Nephron progenitor cell (in vitro differentiated cells): ENCODE results near the gene SMC1B.
"Not testable (repeated sequence)": the region's sequence is repeated elsewhere in the genome, so short reads cannot be mapped to it uniquely, and the experiment has no call there.

Source experiments
- DNase-seq: peaks from one replicate; pipeline ENCODE4 v3.0.0; 2021
- H3K27ac Mint-ChIP-seq: 2 replicates; pipeline ENCODE4 v1.8.0; 2021; ENCODE audit warnings: mild to moderate bottlenecking, moderate library complexity, mixed read lengths
- H3K27me3 Mint-ChIP-seq: 2 replicates; pipeline ENCODE4 v1.8.0; 2021; ENCODE audit warnings: mild to moderate bottlenecking, low read depth, mixed read lengths; ENCODE audit not compliant: poor library complexity
- H3K36me3 Mint-ChIP-seq: 2 replicates; pipeline ENCODE4 v1.8.0; 2021; ENCODE audit warnings: low read depth, mixed read lengths
- H3K4me1 Mint-ChIP-seq: 2 replicates; pipeline ENCODE4 v1.8.0; 2021; ENCODE audit warnings: mixed read lengths
- H3K4me3 Mint-ChIP-seq: 2 replicates; pipeline ENCODE4 v1.8.0; 2021; ENCODE audit warnings: mild to moderate bottlenecking, moderate library complexity, mixed read lengths
- H3K9me3 Mint-ChIP-seq: 2 replicates; pipeline ENCODE4 v1.8.0; 2021; ENCODE audit warnings: mild to moderate bottlenecking, moderate library complexity, mixed read lengths
- CTCF ChIP-seq: fragments of 200-600 bp; sonication (generic); IDR thresholded peaks from 2 replicates; pipeline ENCODE4 v1.5.0; 2021; ENCODE audit warnings: antibody characterized with exemption

SMC1B gene

DNA sequence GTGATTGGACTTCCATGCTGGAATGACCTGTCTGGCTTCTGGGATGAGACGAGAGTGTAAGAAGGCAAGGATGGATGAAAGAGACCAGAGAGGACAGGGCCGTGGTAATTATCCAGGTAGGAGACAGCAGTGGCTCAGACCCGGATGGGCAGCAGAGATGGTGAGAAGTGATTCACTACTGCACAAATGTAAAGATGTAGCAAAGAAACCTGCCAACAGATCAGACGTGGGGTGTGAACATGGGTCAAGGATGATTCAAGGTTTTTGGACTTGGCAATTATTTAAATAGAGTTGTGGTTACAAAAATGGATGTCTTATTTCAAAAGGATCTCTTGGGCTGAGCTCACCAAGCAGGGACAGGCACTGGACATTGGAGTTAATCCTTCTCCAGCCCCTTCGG lies 32.8 kb upstream of the SMC1B start:
- DNase-seq = no peak
- Mint-ChIP-seq H3K27ac (no peak overlapping the region), H3K9me3 (no peaks in the 10 kb centered on the region), H3K4me3 (no peak overlapping the region), H3K4me1 (peaks cover 29% of the 10 kb centered on the region), H3K27me3 (peaks cover 22% of the 10 kb centered on the region), H3K36me3 (no peaks in the 10 kb centered on the region)
- TF ChIP-seq CTCF = no peak

DNA sequence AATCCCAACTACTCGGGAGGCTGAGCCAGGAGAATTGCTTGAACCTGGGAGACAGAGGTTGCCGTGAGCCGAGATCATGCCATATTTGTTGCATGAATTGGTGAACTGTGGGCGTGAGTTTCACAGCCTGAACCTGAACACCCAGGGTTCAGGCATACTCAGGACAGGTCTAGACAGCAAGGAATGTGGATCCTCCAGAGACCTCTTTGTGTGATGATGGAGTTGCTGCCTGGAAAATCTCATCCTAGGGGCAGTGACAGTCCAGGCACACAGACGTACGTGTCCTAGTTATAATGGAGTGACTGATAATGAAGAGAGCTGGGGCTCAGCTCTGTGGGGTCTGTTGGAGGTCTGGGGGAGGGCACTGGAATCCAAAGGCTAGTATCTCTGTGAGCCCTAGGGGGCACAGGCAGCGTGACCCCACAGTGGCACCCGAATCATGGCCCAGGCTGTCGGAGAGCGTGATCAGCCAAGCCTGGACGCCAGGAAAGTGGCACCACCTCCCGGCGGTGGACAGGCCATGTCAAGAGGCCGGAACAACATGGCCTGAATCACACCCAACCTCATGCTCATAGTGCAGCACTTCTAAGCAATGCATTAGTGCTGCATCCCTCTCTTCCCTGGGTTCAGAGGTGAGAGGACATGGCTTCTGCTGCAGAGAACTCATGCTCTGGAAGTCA lies 31.8 kb upstream of the SMC1B start:
- H3K9me3 Mint-ChIP-seq = no peaks in the 10 kb centered on the region
- H3K27ac Mint-ChIP-seq = no peak overlapping the region
- TF ChIP-seq CTCF = no peak
- peaks cover 23% of the 10 kb centered on the region for H3K4me1 Mint-ChIP-seq
- no peak for DNase-seq
- no peak overlapping the region for H3K4me3 Mint-ChIP-seq
- peaks cover 22% of the 10 kb centered on the region for H3K27me3 Mint-ChIP-seq
- no peaks in the 10 kb centered on the region for H3K36me3 Mint-ChIP-seq

- no peaks in the 10 kb centered on the region for H3K36me3 Mint-ChIP-seq
- no peak for DNase-seq
Observed at GRCh38 chr22:45444168-45444567, 30.8 kb upstream of the SMC1B start.

DNA sequence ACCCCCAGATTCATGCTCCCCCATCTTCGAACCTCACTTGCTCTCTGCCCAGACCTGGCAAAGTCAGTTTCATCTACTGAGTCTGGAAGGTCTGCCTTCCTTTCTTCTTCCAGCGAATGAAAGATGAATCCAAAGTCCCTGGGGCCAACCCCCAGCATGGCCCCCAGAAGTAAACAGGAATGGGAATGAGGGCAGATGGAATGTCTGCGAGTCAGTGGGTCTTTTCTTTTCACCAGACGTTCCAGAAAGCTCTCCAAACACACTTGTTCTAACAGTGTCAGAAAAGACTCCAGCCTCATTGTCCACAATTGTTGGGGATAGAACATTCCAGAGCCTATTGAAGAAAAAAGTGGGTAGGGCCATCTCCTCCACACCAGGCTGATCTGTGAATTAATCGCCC lies 28.7 kb upstream of the SMC1B start:
- no peak for DNase-seq
- peaks cover 5% of the 10 kb centered on the region for H3K9me3 Mint-ChIP-seq
- H3K4me1 Mint-ChIP-seq = peaks cover 27% of the 10 kb centered on the region
- TF ChIP-seq CTCF = no peak
- H3K27me3 Mint-ChIP-seq = peaks cover 24% of the 10 kb centered on the region
- no peaks in the 10 kb centered on the region for H3K36me3 Mint-ChIP-seq
- no peak overlapping the region for H3K27ac Mint-ChIP-seq
- H3K4me3 Mint-ChIP-seq = no peak overlapping the region

More at GRCh38 chr22:45444168-45444567, 30.8 kb upstream of the SMC1B start:
- no peak for TF ChIP-seq CTCF
- no peaks in the 10 kb centered on the region for H3K9me3 Mint-ChIP-seq
- H3K27me3 Mint-ChIP-seq = peaks cover 22% of the 10 kb centered on the region
- no peak overlapping the region for H3K4me3 Mint-ChIP-seq
- no peak overlapping the region for H3K27ac Mint-ChIP-seq
- H3K4me1 Mint-ChIP-seq = peaks cover 23% of the 10 kb centered on the region

- H3K4me3 Mint-ChIP-seq = no peak overlapping the region
Observed at GRCh38 chr22:45441138-45441537, 27.7 kb upstream of the SMC1B start.

GRCh38 chr22:45440688-45441087 lies 27.3 kb upstream of the SMC1B start:
- H3K27ac Mint-ChIP-seq, H3K9me3 Mint-ChIP-seq, H3K36me3 Mint-ChIP-seq, H3K4me3 Mint-ChIP-seq, DNase-seq: not testable (repeated sequence)
- Mint-ChIP-seq H3K27me3 (peaks cover 17% of the 10 kb centered on the region), H3K4me1 (peaks cover 30% of the 10 kb centered on the region)

More at GRCh38 chr22:45441138-45441537, 27.7 kb upstream of the SMC1B start:
- peak; percentile 53 for DNase-seq
- Mint-ChIP-seq H3K27me3 (peaks cover 19% of the 10 kb centered on the region), H3K36me3 (no peaks in the 10 kb centered on the region), H3K4me1 (peaks cover 28% of the 10 kb centered on the region), H3K27ac (no peak overlapping the region), H3K9me3 (peaks cover 5% of the 10 kb centered on the region)
- peak; percentile 46 for TF ChIP-seq CTCF
